ENCODE measurements around the gene ARIH2.
"Not testable (repeated sequence)": the region's sequence is repeated elsewhere in the genome, so short reads cannot be mapped to it uniquely, and the experiment has no call there.

ARIH2 gene

DNA sequence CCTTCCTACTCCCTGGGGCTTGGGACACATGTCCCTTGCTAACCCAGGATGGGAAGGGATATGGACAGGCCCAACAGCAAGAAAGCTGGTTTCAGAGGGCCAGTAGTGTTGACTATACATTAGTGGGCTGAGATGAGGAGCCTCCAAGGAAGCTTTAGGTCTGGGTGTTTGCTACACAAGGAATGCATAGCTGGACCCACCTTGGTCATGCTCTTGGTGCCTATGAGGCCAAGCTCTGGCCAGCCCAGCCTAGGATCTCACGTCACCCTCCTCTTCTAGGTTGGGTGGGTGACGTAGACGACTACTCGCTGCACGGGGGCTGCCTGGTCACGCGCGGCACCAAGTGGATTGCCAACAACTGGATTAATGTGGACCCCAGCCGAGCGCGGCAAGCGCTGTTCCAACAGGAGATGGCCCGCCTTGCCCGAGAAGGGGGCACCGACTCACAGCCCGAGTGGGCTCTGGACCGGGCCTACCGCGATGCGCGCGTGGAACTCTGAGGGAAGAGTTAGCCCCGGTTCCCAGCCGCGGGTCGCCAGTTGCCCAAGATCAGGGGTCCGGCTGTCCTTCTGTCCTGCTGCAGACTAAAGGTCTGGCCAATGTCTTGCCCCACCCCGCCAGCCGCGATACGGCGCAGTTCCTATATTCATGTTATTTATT, 87.9 kb downstream of the ARIH2 start:
- Histone ChIP-seq H3K4me3 (ENCODE audit: control insufficient read depth in 1 of 7, extremely low read depth in 1 of 7, insufficient read depth in 4 of 7, low read depth in 2 of 7, low read length in 6 of 7) (peak overlapping the region; percentile 58 to 87 (median 83)), H3K27me3 (replicated peaks in 2 of 5; ENCODE audit: control insufficient read depth in 4 of 5, insufficient read depth in 5 of 5, low read length in 4 of 5) (no peaks in the 10 kb centered on the region), H3K27ac (ENCODE audit: insufficient read depth in 1 of 2, low read depth in 1 of 2, low read length in 2 of 2, poor library complexity in 1 of 2, severe bottlenecking in 2 of 2) (peak overlapping the region in 1 of 2 experiments; percentile 94), H3K36me3 (ENCODE audit: control insufficient read depth in 4 of 4, insufficient read depth in 4 of 4, low read length in 3 of 4) (peaks cover 0 to 20% (median 9%) of the 10 kb centered on the region in 4 experiments), H3K4me1 (ENCODE audit: control extremely low read depth in 1 of 4, control insufficient read depth in 4 of 4, insufficient read depth in 4 of 4, low read length in 3 of 4) (peaks cover 1 to 23% (median 23%) of the 10 kb centered on the region in 4 experiments), H3K9me3 (ENCODE audit: control extremely low read depth in 1 of 5, control insufficient read depth in 4 of 5, insufficient read depth in 2 of 5, low read depth in 1 of 5, low read length in 4 of 5) (no peaks in the 10 kb centered on the region)
- peak in 2 of 3 donors; percentile 60 to 73 for DNase-seq
- WGBS (ENCODE audit: insufficient coverage) = 2% methylated on average over 28 of the region's 32 CpGs
- CTCF ChIA-PET = interaction anchor here (0.7 to 19.2 kb wide), 7 partner anchors 12 to 1331 kb away, joined by 3 to 386 read pairs (median 3); partner anchors contain the start of genes DALRD3, IMPDH2, NDUFAF3 and P4HTM
- POLR2A ChIA-PET = interaction anchor here (0.6 to 4.4 kb wide), 9 partner anchors 9 to 127 kb away, joined by 3 to 69 read pairs (median 8); partner anchors contain the start of genes ARIH2, DALRD3, IMPDH2 and NDUFAF3

DNA sequence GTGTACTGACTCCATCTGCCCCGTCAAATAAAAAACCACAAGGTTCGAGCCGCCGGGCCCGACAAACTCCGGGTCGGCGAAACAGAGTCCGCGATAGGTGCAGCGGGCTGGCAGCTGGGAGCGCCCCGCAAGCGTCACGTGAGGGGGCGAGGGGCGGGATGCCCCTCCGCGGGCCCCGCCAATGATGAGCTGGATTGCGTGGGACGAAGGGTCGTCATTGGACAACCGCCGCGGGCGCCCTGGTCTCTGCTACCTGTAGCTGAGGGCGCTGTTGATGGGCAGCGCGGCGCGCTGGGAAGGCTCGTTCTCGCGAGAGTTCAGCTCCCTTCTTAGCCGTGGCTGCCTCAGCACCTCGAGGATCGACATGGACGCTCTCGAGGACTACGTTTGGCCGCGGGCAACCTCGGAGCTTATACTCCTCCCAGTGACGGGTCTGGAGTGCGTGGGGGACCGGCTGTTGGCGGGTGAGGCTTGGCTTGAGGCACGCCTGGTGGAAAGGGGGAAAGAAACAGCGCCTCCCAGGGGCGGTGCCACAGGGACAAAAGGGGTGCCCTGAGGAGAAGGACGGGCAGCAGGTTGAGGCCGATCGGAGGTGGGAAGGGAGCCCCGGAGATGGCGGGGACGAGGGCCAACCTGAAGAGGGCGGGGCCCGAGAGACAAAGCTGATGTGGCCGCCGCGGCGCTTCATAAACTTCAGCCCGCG, 88.6 kb downstream of the ARIH2 start, which contains the start of gene WDR6:
Gene WDR6 (plus strand): TSS at position 324 of the 703 bp plus-strand sequence. CDS start 41 bp downstream, at position 365.
- peak; percentile 97 to 99 (median 99) for DNase-seq
- peaks cover 1 to 23% (median 23%) of the 10 kb centered on the region in 4 experiments for H3K4me1 ChIP-seq (ENCODE audit: control extremely low read depth in 1 of 4, control insufficient read depth in 4 of 4, insufficient read depth in 4 of 4, low read length in 3 of 4)
- ChIA-PET POLR2A (interaction anchor here (0.6 to 4.4 kb wide), 8 partner anchors 10 to 126 kb away, joined by 4 to 69 read pairs (median 8); partner anchors contain the start of genes ARIH2, DALRD3, IMPDH2 and NDUFAF3), CTCF (interaction anchor here (0.7 to 19.2 kb wide), 5 partner anchors 11 to 112 kb away, joined by 3 to 386 read pairs (median 3); partner anchors contain the start of genes DALRD3, IMPDH2, NDUFAF3 and P4HTM)
- H3K27ac ChIP-seq (ENCODE audit: insufficient read depth in 1 of 2, low read depth in 1 of 2, low read length in 2 of 2, poor library complexity in 1 of 2, severe bottlenecking in 2 of 2) = peak within 1 kb of the TSS; percentile 85 to 94
- no peaks in the 10 kb centered on the region for H3K9me3 ChIP-seq (ENCODE audit: control extremely low read depth in 1 of 5, control insufficient read depth in 4 of 5, insufficient read depth in 2 of 5, low read depth in 1 of 5, low read length in 4 of 5)
- WGBS (ENCODE audit: insufficient coverage) = 0% methylated on average over 45 of the region's 65 CpGs
- H3K4me3 ChIP-seq (ENCODE audit: control insufficient read depth in 1 of 7, extremely low read depth in 1 of 7, insufficient read depth in 4 of 7, low read depth in 2 of 7, low read length in 6 of 7) = peak within 1 kb of the TSS; percentile 58 to 87 (median 83)
- no peaks in the 10 kb centered on the region for H3K27me3 ChIP-seq (replicated peaks in 2 of 5; ENCODE audit: control insufficient read depth in 4 of 5, insufficient read depth in 5 of 5, low read length in 4 of 5)
- peaks cover 3 to 25% (median 16%) of the 10 kb centered on the region in 4 experiments for H3K36me3 ChIP-seq (ENCODE audit: control insufficient read depth in 4 of 4, insufficient read depth in 4 of 4, low read length in 3 of 4)

DNA sequence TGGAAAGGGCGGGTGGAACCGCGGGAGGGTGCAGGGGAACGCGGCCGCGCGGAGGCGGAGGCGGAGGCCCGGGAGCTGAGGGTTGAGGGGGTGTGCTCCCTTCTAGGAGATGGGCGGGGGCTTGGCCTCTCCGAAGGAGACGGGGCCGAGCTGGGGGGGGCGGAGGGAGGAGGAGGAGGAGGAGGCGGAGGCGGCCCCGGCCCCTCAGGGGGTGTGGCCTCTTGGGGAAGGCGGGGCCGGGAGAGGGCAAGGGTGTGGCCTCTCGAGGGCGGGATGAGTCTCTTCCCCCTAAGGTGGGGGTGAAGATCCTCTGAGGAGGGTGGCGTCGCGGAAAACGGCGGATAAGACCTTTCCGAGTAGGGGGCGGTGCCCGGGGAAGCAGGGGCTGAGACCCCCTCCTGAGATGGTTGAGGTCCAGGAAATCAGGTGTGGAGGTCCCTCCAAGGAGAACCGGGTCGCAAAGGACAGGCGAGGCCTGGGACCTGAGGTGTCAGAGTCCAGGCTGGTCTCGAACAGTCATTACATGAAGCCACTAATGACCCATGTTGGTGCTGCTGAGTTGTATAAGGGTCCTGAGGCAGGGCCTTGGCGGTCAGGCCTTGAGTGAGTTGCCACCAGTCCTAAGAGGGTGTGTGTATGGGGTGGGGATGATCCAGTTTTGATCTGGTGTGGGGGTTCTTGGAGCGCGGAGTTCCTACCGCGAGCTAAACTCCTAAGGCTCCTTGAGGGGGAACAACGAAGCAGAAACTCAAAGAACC, 89.3 kb downstream of the ARIH2 start:
- peak overlapping the region; percentile 45 to 87 (median 83) for H3K4me3 ChIP-seq (ENCODE audit: control insufficient read depth in 1 of 7, extremely low read depth in 1 of 7, insufficient read depth in 4 of 7, low read depth in 2 of 7, low read length in 6 of 7)
- H3K27me3 ChIP-seq (replicated peaks in 2 of 5; ENCODE audit: control insufficient read depth in 4 of 5, insufficient read depth in 5 of 5, low read length in 4 of 5) = no peaks in the 10 kb centered on the region
- peak overlapping the region; percentile 85 to 94 for H3K27ac ChIP-seq (ENCODE audit: insufficient read depth in 1 of 2, low read depth in 1 of 2, low read length in 2 of 2, poor library complexity in 1 of 2, severe bottlenecking in 2 of 2)
- ChIA-PET POLR2A (interaction anchor here (0.5 to 4.4 kb wide), 8 partner anchors 10 to 710 kb away, joined by 5 to 69 read pairs (median 8); partner anchors contain the start of genes ARIH2, DALRD3, IMPDH2 and NDUFAF3), CTCF (interaction anchor here (0.9 to 19.2 kb wide), 4 partner anchors 10 to 26 kb away, joined by 3 to 386 read pairs (median 48); partner anchors contain the start of genes DALRD3, IMPDH2, NDUFAF3 and P4HTM)
- DNase-seq = peak; percentile 76 to 91 (median 88)
- WGBS (ENCODE audit: insufficient coverage) = 28% methylated on average over 27 of the region's 41 CpGs
- H3K36me3 ChIP-seq (ENCODE audit: control insufficient read depth in 4 of 4, insufficient read depth in 4 of 4, low read length in 3 of 4) = peaks cover 3 to 27% (median 23%) of the 10 kb centered on the region in 4 experiments
- H3K9me3 ChIP-seq (ENCODE audit: control extremely low read depth in 1 of 5, control insufficient read depth in 4 of 5, insufficient read depth in 2 of 5, low read depth in 1 of 5, low read length in 4 of 5) = no peaks in the 10 kb centered on the region
- peaks cover 1 to 23% (median 23%) of the 10 kb centered on the region in 4 experiments for H3K4me1 ChIP-seq (ENCODE audit: control extremely low read depth in 1 of 4, control insufficient read depth in 4 of 4, insufficient read depth in 4 of 4, low read length in 3 of 4)

DNA sequence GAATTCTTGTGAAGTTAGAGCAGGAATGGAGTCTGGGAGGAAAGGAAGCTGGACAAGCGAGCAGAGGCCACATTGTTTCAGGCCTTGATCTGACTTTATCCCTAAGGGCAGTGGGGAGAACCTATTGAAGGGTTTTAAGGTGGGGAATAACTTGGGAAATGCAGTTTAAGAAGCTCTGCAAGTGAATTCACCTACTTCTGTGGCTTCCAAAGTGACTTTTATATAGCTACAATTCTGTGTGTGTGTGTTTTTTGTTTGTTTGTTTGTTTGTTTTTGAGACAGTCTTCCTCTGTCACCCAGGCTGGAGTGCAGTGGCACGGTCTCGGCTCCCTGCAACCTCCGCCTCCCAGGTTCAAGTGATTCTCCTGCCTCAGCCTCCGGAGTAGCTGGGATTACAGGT, 90.0 kb downstream of the ARIH2 start:
- ChIA-PET CTCF (interaction anchor here (0.9 to 19.2 kb wide), 5 partner anchors 10 to 85 kb away, joined by 3 to 386 read pairs (median 3); partner anchors contain the start of genes DALRD3, NDUFAF3, P4HTM and QRICH1), POLR2A (interaction anchor here (0.9 to 4.4 kb wide), 4 partner anchors 13 to 20 kb away, joined by 4 to 69 read pairs (median 25); partner anchors contain the start of genes IMPDH2, NDUFAF3 and P4HTM)
- not testable (repeated sequence) for DNase-seq; H3K9me3 ChIP-seq (ENCODE audit: control extremely low read depth in 1 of 5, control insufficient read depth in 4 of 5, insufficient read depth in 2 of 5, low read depth in 1 of 5, low read length in 4 of 5); H3K27me3 ChIP-seq (replicated peaks in 2 of 5; ENCODE audit: control insufficient read depth in 4 of 5, insufficient read depth in 5 of 5, low read length in 4 of 5)
- H3K4me1 ChIP-seq (ENCODE audit: control extremely low read depth in 1 of 4, control insufficient read depth in 4 of 4, insufficient read depth in 4 of 4, low read length in 3 of 4) = peaks cover 1 to 23% (median 23%) of the 10 kb centered on the region in 4 experiments
- H3K36me3 ChIP-seq (ENCODE audit: control insufficient read depth in 4 of 4, insufficient read depth in 4 of 4, low read length in 3 of 4) = peaks cover 3 to 34% (median 29%) of the 10 kb centered on the region in 4 experiments
- H3K4me3 ChIP-seq (ENCODE audit: control insufficient read depth in 1 of 7, extremely low read depth in 1 of 7, insufficient read depth in 4 of 7, low read depth in 2 of 7, low read length in 6 of 7) = peak overlapping the region in 5 of 7 experiments; percentile 50 to 87 (median 84)
- H3K27ac ChIP-seq (ENCODE audit: insufficient read depth in 1 of 2, low read depth in 1 of 2, low read length in 2 of 2, poor library complexity in 1 of 2, severe bottlenecking in 2 of 2) = peak overlapping the region in 1 of 2 experiments; percentile 94
- 100% methylated on average over 4 of the region's 5 CpGs for WGBS (ENCODE audit: insufficient coverage)

- Histone ChIP-seq H3K27ac (ENCODE audit: insufficient read depth in 1 of 2, low read depth in 1 of 2, low read length in 2 of 2, poor library complexity in 1 of 2, severe bottlenecking in 2 of 2) (no peak overlapping the region), H3K27me3 (replicated peaks in 2 of 5; ENCODE audit: control insufficient read depth in 4 of 5, insufficient read depth in 5 of 5, low read length in 4 of 5) (no peaks in the 10 kb centered on the region), H3K4me1 (ENCODE audit: control extremely low read depth in 1 of 4, control insufficient read depth in 4 of 4, insufficient read depth in 4 of 4, low read length in 3 of 4) (peaks cover 1 to 23% (median 23%) of the 10 kb centered on the region in 4 experiments), H3K9me3 (ENCODE audit: control extremely low read depth in 1 of 5, control insufficient read depth in 4 of 5, insufficient read depth in 2 of 5, low read depth in 1 of 5, low read length in 4 of 5) (no peaks in the 10 kb centered on the region), H3K36me3 (ENCODE audit: control insufficient read depth in 4 of 4, insufficient read depth in 4 of 4, low read length in 3 of 4) (peaks cover 3 to 40% (median 32%) of the 10 kb centered on the region in 4 experiments), H3K4me3 (ENCODE audit: control insufficient read depth in 1 of 7, extremely low read depth in 1 of 7, insufficient read depth in 4 of 7, low read depth in 2 of 7, low read length in 6 of 7) (no peak overlapping the region)
- ChIA-PET CTCF (interaction anchor here (0.7 to 19.2 kb wide), 5 partner anchors 9 to 170 kb away, joined by 3 to 386 read pairs (median 5); partner anchors contain the start of genes DALRD3, NDUFAF3, P4HTM and QRICH1), POLR2A (interaction anchor here (0.9 to 4.4 kb wide), 2 partner anchors 12 to 19 kb away, joined by 4 to 69 read pairs; partner anchors contain the start of gene P4HTM)
- no CpG with 5 or more reads among the region's 3 CpGs for WGBS (ENCODE audit: insufficient coverage)
- no peak for DNase-seq
Observed at GRCh38 chr3:49009396-49009795, 90.8 kb downstream of the ARIH2 start.
